Uterus (tissue), 2 donors: ENCODE measurements around the gene TM2D1.
"Not testable (repeated sequence)": the region's sequence is repeated elsewhere in the genome, so short reads cannot be mapped to it uniquely, and the experiment has no call there.

Experiments
- POLR2A ChIP-seq, 2 donors: fragments of 450-650 bp; IDR thresholded peaks; one replicate each; pipeline ENCODE4 v1.6.1; 2016; ENCODE audit warnings: antibody characterized with exemption in 2 of 2, mild to moderate bottlenecking in 1 of 2, moderate library complexity in 1 of 2
- TF ChIP-seq, protein P1 (sequence below), 4 experiments: fragments of 200-600 bp in 2 of 4; fragments of 450-650 bp in 2 of 4; sonication (generic) in 2 of 4; IDR thresholded peaks; one replicate each; pipeline ENCODE4 v1.5.1; 2016 to 2019; ENCODE audit warnings: antibody characterized with exemption in 4 of 4, mild to moderate bottlenecking in 2 of 4, moderate library complexity in 1 of 4

- TF ChIP-seq POLR2A (IDR thresholded peaks at IDR 0.05), result not testable (repeated sequence)
- TF ChIP-seq, protein P1, sequence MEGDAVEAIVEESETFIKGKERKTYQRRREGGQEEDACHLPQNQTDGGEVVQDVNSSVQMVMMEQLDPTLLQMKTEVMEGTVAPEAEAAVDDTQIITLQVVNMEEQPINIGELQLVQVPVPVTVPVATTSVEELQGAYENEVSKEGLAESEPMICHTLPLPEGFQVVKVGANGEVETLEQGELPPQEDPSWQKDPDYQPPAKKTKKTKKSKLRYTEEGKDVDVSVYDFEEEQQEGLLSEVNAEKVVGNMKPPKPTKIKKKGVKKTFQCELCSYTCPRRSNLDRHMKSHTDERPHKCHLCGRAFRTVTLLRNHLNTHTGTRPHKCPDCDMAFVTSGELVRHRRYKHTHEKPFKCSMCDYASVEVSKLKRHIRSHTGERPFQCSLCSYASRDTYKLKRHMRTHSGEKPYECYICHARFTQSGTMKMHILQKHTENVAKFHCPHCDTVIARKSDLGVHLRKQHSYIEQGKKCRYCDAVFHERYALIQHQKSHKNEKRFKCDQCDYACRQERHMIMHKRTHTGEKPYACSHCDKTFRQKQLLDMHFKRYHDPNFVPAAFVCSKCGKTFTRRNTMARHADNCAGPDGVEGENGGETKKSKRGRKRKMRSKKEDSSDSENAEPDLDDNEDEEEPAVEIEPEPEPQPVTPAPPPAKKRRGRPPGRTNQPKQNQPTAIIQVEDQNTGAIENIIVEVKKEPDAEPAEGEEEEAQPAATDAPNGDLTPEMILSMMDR (IDR thresholded peaks at IDR 0.05), result not testable (repeated sequence)
These were observed 5.8 kb downstream of the TM2D1 start for GRCh38 chr1:61718996-61719663.
